ENCODE measurements around the gene MRGPRE.

The MRGPRE gene

DNA sequence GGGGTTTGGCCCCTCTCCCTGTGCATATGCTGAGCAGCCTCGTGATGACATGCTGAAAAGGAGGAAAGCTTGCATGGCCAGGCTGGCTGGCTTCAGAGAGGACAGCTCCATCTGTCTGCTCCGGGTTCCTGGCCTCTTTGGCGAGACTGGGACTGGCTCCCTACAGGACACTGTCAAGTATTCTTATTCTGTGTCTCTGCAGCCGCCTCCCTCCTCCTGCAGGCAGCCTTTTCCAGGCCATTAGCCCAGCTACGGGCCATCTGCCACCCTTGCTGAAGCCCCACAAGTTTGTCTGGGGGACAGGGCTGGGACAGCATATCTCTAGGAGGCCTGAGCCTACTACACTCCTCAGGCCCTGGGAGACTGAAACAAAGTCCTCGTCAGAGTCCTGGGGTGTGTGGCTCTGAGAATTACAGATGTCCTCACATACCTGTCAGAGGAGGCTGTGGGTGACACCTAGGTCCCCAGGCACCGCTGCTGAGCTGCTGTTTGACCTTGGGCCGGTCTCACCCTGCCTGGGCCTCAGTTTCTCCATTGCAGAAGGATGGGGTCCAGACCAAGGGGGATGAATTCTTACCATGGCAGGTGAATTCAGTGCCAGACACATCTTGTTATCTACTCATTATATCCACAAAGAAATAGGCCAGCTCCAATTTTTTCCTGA is 24.6 kb downstream of the MRGPRE start:
- H3K27me3 ChIP-seq (replicated peaks in 2 of 5; ENCODE audit: control insufficient read depth in 4 of 5, insufficient read depth in 5 of 5, low read length in 4 of 5) = peaks cover 0 to 26% (median 7%) of the 10 kb centered on the region in 5 experiments
- H3K9me3 ChIP-seq (ENCODE audit: control extremely low read depth in 1 of 5, control insufficient read depth in 4 of 5, insufficient read depth in 2 of 5, low read depth in 1 of 5, low read length in 4 of 5) = peaks cover 0 to 10% (median 3%) of the 10 kb centered on the region in 5 experiments
- ChIA-PET CTCF (interaction anchor here (0.7 to 1.1 kb wide), 3 partner anchors 8 to 72 kb away, joined by 3 to 4 read pairs (median 3); no protein-coding TSS in a partner anchor), POLR2A (interaction anchor here (0.7 kb wide), 1 partner anchor 10 kb away, joined by 3 read pairs; no protein-coding TSS in a partner anchor)
- no peak for DNase-seq
- no peak overlapping the region for H3K27ac ChIP-seq (ENCODE audit: insufficient read depth in 1 of 2, low read depth in 1 of 2, low read length in 2 of 2, poor library complexity in 1 of 2, severe bottlenecking in 2 of 2)
- WGBS (ENCODE audit: insufficient coverage) = 90% methylated on average over 7 of the region's 8 CpGs
- peaks cover 0 to 11% (median 9%) of the 10 kb centered on the region in 4 experiments for H3K4me1 ChIP-seq (ENCODE audit: control extremely low read depth in 1 of 4, control insufficient read depth in 4 of 4, insufficient read depth in 4 of 4, low read length in 3 of 4)
- H3K4me3 ChIP-seq (ENCODE audit: control insufficient read depth in 1 of 7, extremely low read depth in 1 of 7, insufficient read depth in 4 of 7, low read depth in 2 of 7, low read length in 6 of 7) = no peak overlapping the region
- H3K36me3 ChIP-seq (ENCODE audit: control insufficient read depth in 4 of 4, insufficient read depth in 4 of 4, low read length in 3 of 4) = no peaks in the 10 kb centered on the region

DNA sequence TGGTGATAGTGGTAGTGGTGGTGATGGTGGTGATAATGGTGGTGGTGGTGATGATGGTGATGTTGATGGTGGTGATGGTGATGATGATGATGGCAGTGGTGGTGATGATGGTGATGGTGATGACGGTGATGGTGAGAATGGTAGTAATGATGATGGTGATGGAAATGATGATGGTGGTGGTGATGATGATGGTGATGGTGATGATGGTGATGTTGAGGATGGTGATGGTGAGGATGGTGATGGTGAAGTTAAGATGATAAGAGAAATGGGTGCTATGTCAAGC is 25.4 kb downstream of the MRGPRE start:
- ChIA-PET POLR2A (no interaction called here), CTCF (interaction anchor here (0.7 to 1.0 kb wide), 2 partner anchors 44 to 71 kb away, joined by 3 read pairs; no protein-coding TSS in a partner anchor)
- WGBS (ENCODE audit: insufficient coverage) = 100% methylated on average over 1 of the region's 1 CpG
- Histone ChIP-seq H3K36me3 (ENCODE audit: control insufficient read depth in 4 of 4, insufficient read depth in 4 of 4, low read length in 3 of 4) (no peaks in the 10 kb centered on the region), H3K27me3 (replicated peaks in 2 of 5; ENCODE audit: control insufficient read depth in 4 of 5, insufficient read depth in 5 of 5, low read length in 4 of 5) (peaks cover 0 to 34% (median 11%) of the 10 kb centered on the region in 5 experiments), H3K9me3 (ENCODE audit: control extremely low read depth in 1 of 5, control insufficient read depth in 4 of 5, insufficient read depth in 2 of 5, low read depth in 1 of 5, low read length in 4 of 5) (peaks cover 0 to 10% (median 3%) of the 10 kb centered on the region in 5 experiments), H3K4me3 (ENCODE audit: control insufficient read depth in 1 of 7, extremely low read depth in 1 of 7, insufficient read depth in 4 of 7, low read depth in 2 of 7, low read length in 6 of 7) (no peak overlapping the region), H3K27ac (ENCODE audit: insufficient read depth in 1 of 2, low read depth in 1 of 2, low read length in 2 of 2, poor library complexity in 1 of 2, severe bottlenecking in 2 of 2) (no peak overlapping the region), H3K4me1 (ENCODE audit: control extremely low read depth in 1 of 4, control insufficient read depth in 4 of 4, insufficient read depth in 4 of 4, low read length in 3 of 4) (peaks cover 0 to 16% (median 13%) of the 10 kb centered on the region in 4 experiments)
- no peak for DNase-seq

DNA sequence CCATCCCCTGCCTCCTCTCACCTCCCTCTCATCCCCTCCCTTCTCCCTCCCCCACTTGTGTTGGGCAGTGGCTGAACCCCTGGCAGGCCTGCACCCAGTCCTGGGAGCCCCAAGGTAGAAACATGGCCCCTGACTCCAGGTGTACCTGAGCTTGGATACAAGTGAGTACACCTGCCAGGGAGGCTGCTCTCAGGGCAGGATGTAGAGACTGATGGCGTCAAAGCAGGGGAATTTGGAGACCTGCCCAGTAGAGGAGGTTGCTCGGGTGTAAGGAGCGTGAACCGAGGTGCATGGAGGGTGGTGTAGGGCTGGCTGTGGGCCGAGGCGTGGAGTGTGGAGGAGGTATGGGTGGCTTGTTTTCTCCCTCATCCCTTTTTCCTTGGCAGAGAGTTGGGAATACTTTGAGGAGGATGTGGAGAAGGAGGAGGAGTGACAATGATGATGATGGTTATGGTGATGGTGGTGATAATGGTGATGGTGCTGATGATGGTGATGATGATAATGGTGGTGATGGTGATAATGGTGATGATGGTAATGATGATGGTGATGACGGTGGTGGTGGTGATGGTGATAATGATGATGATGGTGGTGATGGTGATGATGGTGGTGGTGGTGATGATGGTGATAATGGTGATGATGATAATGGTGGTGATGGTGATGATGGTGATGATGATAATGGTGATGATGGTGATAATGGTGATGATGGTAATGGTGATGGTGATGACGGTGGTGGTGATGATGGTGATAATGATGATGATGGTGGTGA is 25.9 kb downstream of the MRGPRE start:
- Histone ChIP-seq H3K4me3 (ENCODE audit: control insufficient read depth in 1 of 7, extremely low read depth in 1 of 7, insufficient read depth in 4 of 7, low read depth in 2 of 7, low read length in 6 of 7) (no peak overlapping the region), H3K4me1 (ENCODE audit: control extremely low read depth in 1 of 4, control insufficient read depth in 4 of 4, insufficient read depth in 4 of 4, low read length in 3 of 4) (peaks cover 0 to 16% (median 13%) of the 10 kb centered on the region in 4 experiments), H3K27me3 (replicated peaks in 2 of 5; ENCODE audit: control insufficient read depth in 4 of 5, insufficient read depth in 5 of 5, low read length in 4 of 5) (peaks cover 0 to 39% (median 11%) of the 10 kb centered on the region in 5 experiments), H3K27ac (ENCODE audit: insufficient read depth in 1 of 2, low read depth in 1 of 2, low read length in 2 of 2, poor library complexity in 1 of 2, severe bottlenecking in 2 of 2) (no peak overlapping the region), H3K36me3 (ENCODE audit: control insufficient read depth in 4 of 4, insufficient read depth in 4 of 4, low read length in 3 of 4) (no peaks in the 10 kb centered on the region), H3K9me3 (ENCODE audit: control extremely low read depth in 1 of 5, control insufficient read depth in 4 of 5, insufficient read depth in 2 of 5, low read depth in 1 of 5, low read length in 4 of 5) (peaks cover 0 to 6% (median 0%) of the 10 kb centered on the region in 5 experiments)
- 91% methylated on average over 6 of the region's 8 CpGs for WGBS (ENCODE audit: insufficient coverage)
- CTCF ChIA-PET = interaction anchor here (0.7 to 1.7 kb wide), 3 partner anchors 37 to 70 kb away, joined by 3 to 4 read pairs (median 3); no protein-coding TSS in a partner anchor
- POLR2A ChIA-PET = no interaction called here
- no peak for DNase-seq

DNA sequence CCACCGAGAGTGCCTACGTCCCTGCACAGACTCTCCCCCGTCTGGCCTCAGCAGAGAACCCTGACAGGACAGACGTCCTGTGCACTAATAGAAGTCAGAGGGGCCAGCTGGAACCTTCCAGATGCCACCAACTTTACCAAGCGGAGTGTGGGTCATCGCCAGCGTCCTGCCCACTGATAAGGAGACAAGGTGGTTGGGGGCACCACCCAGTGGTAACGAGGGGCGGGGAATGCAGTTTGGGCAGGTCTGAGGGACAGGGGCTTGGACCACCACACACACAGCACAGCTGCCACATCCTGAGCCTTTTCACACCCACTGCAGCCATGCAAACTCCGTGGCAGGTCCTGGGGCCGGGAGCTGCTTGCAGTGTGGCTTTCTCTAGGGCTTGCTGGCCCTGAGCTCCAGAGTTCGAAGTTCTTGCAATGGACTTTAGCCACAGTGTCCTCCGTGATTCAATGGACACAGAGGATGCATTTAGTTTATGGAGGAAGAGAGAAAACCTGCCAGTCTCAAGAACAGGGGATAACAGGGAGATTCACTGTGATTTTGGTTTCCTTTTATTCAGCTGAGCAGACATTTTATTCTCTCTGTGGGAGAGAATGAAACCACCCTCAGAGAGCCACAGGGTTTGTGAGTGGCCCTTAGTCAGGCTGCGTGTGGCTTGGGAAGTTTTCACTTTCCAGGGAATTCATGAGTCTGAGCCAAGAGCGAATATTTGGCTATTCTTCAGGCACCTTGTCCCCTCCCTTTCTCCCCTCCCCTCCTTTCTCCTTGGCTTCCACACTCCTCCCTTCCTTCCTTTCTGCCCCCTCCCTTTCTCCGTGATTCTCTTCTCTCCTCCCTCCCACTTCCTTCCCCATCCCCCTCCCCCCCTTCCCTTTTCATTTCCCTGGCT is 26.7 kb downstream of the MRGPRE start:
- Histone ChIP-seq H3K4me1 (ENCODE audit: control extremely low read depth in 1 of 4, control insufficient read depth in 4 of 4, insufficient read depth in 4 of 4, low read length in 3 of 4) (peaks cover 0 to 16% (median 13%) of the 10 kb centered on the region in 4 experiments), H3K36me3 (ENCODE audit: control insufficient read depth in 4 of 4, insufficient read depth in 4 of 4, low read length in 3 of 4) (no peaks in the 10 kb centered on the region), H3K27me3 (replicated peaks in 2 of 5; ENCODE audit: control insufficient read depth in 4 of 5, insufficient read depth in 5 of 5, low read length in 4 of 5) (peaks cover 0 to 47% (median 11%) of the 10 kb centered on the region in 5 experiments), H3K4me3 (ENCODE audit: control insufficient read depth in 1 of 7, extremely low read depth in 1 of 7, insufficient read depth in 4 of 7, low read depth in 2 of 7, low read length in 6 of 7) (no peak overlapping the region), H3K27ac (ENCODE audit: insufficient read depth in 1 of 2, low read depth in 1 of 2, low read length in 2 of 2, poor library complexity in 1 of 2, severe bottlenecking in 2 of 2) (no peak overlapping the region), H3K9me3 (ENCODE audit: control extremely low read depth in 1 of 5, control insufficient read depth in 4 of 5, insufficient read depth in 2 of 5, low read depth in 1 of 5, low read length in 4 of 5) (peaks cover 0 to 2% (median 0%) of the 10 kb centered on the region in 5 experiments)
- WGBS (ENCODE audit: insufficient coverage) = 84% methylated on average over 15 of the region's 16 CpGs
- DNase-seq = no peak
- ChIA-PET POLR2A (no interaction called here), CTCF (interaction anchor here (1.3 to 1.8 kb wide), 4 partner anchors 10 to 95 kb away, joined by 3 to 10 read pairs (median 4); no protein-coding TSS in a partner anchor)

DNA sequence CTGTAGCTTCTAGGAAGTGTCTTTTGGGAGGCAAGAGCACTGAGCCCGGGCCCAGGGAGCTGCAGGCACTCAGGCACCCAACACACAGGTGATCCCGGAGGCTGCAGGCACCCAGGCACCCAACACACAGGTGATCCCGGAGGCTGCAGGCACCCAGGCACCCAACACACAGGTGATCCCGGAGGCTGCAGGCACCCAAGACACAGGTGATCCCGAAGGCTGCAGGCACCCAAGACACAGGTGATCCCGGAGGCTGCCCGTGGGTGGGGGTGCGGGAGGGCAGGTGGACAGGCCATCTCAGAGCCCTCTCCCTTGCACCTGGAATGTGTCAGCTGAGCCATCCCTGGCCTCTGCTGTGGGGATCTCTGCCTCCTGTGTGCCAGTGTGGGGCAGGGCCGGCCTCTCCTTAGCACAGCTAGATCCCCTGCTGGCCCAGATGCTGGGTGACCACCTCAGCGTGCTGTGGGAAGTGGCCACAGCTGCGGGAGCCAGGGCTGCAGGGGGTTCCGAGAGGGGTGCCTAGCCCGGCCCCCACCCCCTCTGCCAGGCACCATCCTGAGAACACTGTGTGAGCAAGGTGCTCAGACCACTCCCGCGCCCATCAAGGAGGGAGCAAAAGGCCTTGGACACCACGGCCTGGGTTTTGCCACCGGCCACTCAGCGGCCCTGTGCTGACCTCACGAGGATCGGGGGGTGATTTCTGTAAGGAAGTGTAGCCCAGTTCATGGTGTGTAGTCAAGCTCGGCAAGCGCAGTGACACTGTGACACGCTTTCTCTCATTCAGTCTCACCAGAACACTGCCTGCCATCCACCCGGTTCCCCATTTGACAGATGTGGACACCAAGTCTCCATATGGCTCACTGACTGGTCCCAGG is 27.8 kb downstream of the MRGPRE start:
- no peak overlapping the region for H3K4me3 ChIP-seq (ENCODE audit: control insufficient read depth in 1 of 7, extremely low read depth in 1 of 7, insufficient read depth in 4 of 7, low read depth in 2 of 7, low read length in 6 of 7)
- DNase-seq = no peak
- H3K36me3 ChIP-seq (ENCODE audit: control insufficient read depth in 4 of 4, insufficient read depth in 4 of 4, low read length in 3 of 4) = no peaks in the 10 kb centered on the region
- H3K9me3 ChIP-seq (ENCODE audit: control extremely low read depth in 1 of 5, control insufficient read depth in 4 of 5, insufficient read depth in 2 of 5, low read depth in 1 of 5, low read length in 4 of 5) = no peaks in the 10 kb centered on the region
- 95% methylated on average over 21 of the region's 24 CpGs for WGBS (ENCODE audit: insufficient coverage)
- ChIA-PET CTCF (interaction anchor here (1.3 to 1.8 kb wide), 5 partner anchors 9 to 94 kb away, joined by 3 to 10 read pairs (median 3); no protein-coding TSS in a partner anchor), POLR2A (no interaction called here)
- no peak overlapping the region for H3K27ac ChIP-seq (ENCODE audit: insufficient read depth in 1 of 2, low read depth in 1 of 2, low read length in 2 of 2, poor library complexity in 1 of 2, severe bottlenecking in 2 of 2)
- H3K27me3 ChIP-seq (replicated peaks in 2 of 5; ENCODE audit: control insufficient read depth in 4 of 5, insufficient read depth in 5 of 5, low read length in 4 of 5) = peaks cover 0 to 48% (median 11%) of the 10 kb centered on the region in 5 experiments
- peaks cover 0 to 16% (median 13%) of the 10 kb centered on the region in 4 experiments for H3K4me1 ChIP-seq (ENCODE audit: control extremely low read depth in 1 of 4, control insufficient read depth in 4 of 4, insufficient read depth in 4 of 4, low read length in 3 of 4)
